Measurements from ENCODE around the gene RBM43. TPM values are rescaled to one million over a fixed set of nuclear protein-coding genes. Genes with fewer than 3 reads are reported as not detected.

Gene RBM43
- total and polyA plus RNA-seq, 2 of the 4 experiments (the other 2 are of a cell fraction) = 1.6 to 3.6 TPM

DNA sequence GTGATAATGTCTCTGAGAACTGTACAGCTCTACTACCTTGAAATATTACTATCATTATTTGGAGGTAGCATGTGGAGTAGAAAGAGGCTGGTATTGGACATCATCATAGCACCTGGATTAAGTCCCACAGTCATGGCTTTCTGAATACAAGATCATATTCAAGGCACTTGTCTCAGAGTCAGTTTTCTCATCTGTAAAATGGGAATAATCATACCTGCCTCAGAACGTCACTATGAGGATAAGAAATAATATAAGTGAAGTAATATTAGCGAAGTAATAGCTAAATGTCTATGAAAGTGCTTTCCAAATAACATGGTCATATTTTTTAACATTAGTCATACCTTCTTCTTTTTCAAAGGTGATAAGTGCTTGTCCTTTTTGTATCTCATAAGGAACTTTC, 16.8 kb upstream of the RBM43 start:
- ChIA-PET POLR2A (ENCODE audit: unreplicated experiment) (no interaction called here), CTCF (no interaction called here)
- no peak for DNase-seq
- Histone ChIP-seq H3K4me1 (ENCODE audit: control insufficient read depth, insufficient read depth, low read length) (peaks cover 1% of the 10 kb centered on the region; the same call in 1 of the 2 replicates), H3K4me2 (ENCODE audit: low read depth, low read length) (no peak overlapping the region), H3K9me1 (ENCODE audit: insufficient read depth, low read length) (no peaks in the 10 kb centered on the region), H2BK5ac (ENCODE audit: low read depth, low read length, poor library complexity, severe bottlenecking) (no peak overlapping the region), H3K79me1 (ENCODE audit: low read depth in 1 of 2, low read length in 2 of 2) (no peaks in the 10 kb centered on the region), H3K4ac (ENCODE audit: low read depth, low read length) (no peak overlapping the region), H2BK20ac (ENCODE audit: low read depth, low read length) (no peak overlapping the region), H2AFZ (replicated peaks; ENCODE audit: low read length, poor library complexity) (no peak overlapping the region), H4K8ac (ENCODE audit: low read depth in 2 of 2, low read length in 2 of 2) (no peak overlapping the region), H4K20me1 (ENCODE audit: insufficient read depth, low read length) (no peaks in the 10 kb centered on the region), H2AK5ac (ENCODE audit: low read depth, low read length) (no peak overlapping the region), H3K23ac (ENCODE audit: low read depth, low read length) (no peak overlapping the region), H2BK15ac (ENCODE audit: low read depth, low read length) (no peak overlapping the region), H2BK120ac (ENCODE audit: low read depth, low read length) (no peak overlapping the region), H3K27ac (ENCODE audit: insufficient read depth, low read length) (no peak overlapping the region), H3K36me3 (ENCODE audit: control insufficient read depth, insufficient read depth, low read length) (peaks cover 5% of the 10 kb centered on the region; the same call in 1 of the 2 replicates), H3K56ac (ENCODE audit: extremely low read depth, insufficient read depth, low read length) (no peak overlapping the region), H3K18ac (ENCODE audit: low read depth, low read length) (no peak overlapping the region), H3K9me3 (ENCODE audit: control insufficient read depth, insufficient read depth, low read length) (no peaks in the 10 kb centered on the region), H4K5ac (ENCODE audit: low read depth, low read length) (no peak overlapping the region), H2AK9ac (replicated peaks; ENCODE audit: low read depth, low read length, poor library complexity) (no peak overlapping the region), H4K91ac (ENCODE audit: insufficient read depth, low read depth, low read length) (no peak overlapping the region), H3K4me3 (ENCODE audit: insufficient read depth, low read depth, low read length) (no peak overlapping the region), H3K9ac (ENCODE audit: low read depth, low read length) (no peak overlapping the region), H3K14ac (replicated peaks; ENCODE audit: low read depth, low read length) (no peak overlapping the region), H3K27me3 (ENCODE audit: control insufficient read depth, insufficient read depth, low read length) (no peaks in the 10 kb centered on the region)
- WGBS, 2 experiments (ENCODE audit: extremely low coverage in 2 of 2, insufficient read length in 1 of 2) = no CpG with 5 or more reads among the region's 2 CpGs
- dilution Hi-C loops (cut with HindIII; ENCODE audit: low sequenced_read_pairs, unreplicated experiment) = no loop called here
- TF ChIP-seq RAD21 (IDR thresholded peaks at IDR 0.05; ENCODE audit: low read length) (no peak), BHLHE40 (IDR thresholded peaks at IDR 0.05; ENCODE audit: low read depth, low read length) (no peak), MXI1 (IDR thresholded peaks at IDR 0.05; ENCODE audit: borderline replicate concordance, low read depth, low read length) (no peak)
- intact Hi-C loops (cut with micrococcal nuclease) = no loop called here
- in situ Hi-C loops (cut with MboI; ENCODE audit: low sequenced_read_pairs) = no loop called here
- no TSS peak for BruUV-seq (replicated peaks)
- ATAC-seq (ENCODE audit: low read depth) = no peak
